Liver (tissue), 9 donors: ENCODE measurements around the gene YBX2. TPM values are rescaled to one million over a fixed set of nuclear protein-coding genes. Genes with fewer than 3 reads are reported as not detected.

Experiments used
- DNase-seq: peaks from one replicate; pipeline ENCODE4 v3.0.0-alpha.2; 2017; ENCODE audit warnings: low spot score
- H3K27ac ChIP-seq, 2 donors: one replicate each; pipeline ENCODE4 v1.7.0; 2013; ENCODE audit warnings: inconsistent platforms in 2 of 2, low read length in 2 of 2, control low read depth in 1 of 2, low read depth in 1 of 2, mild to moderate bottlenecking in 1 of 2
- H3K27me3 ChIP-seq, 4 donors: one replicate each; pipeline versions ENCODE4 v1.6.1 to v1.7.0; 2013; ENCODE audit warnings: low read length in 3 of 4, inconsistent platforms in 1 of 4, mild to moderate bottlenecking in 1 of 4, moderate library complexity in 1 of 4; ENCODE audit not compliant: control insufficient read depth in 4 of 4, insufficient read depth in 4 of 4
- H3K36me3 ChIP-seq, 4 donors: one replicate each; pipeline versions ENCODE4 v1.6.1 to v1.7.0; 2013; ENCODE audit warnings: low read length in 3 of 4, mild to moderate bottlenecking in 3 of 4, low read depth in 1 of 4, moderate library complexity in 1 of 4; ENCODE audit not compliant: control insufficient read depth in 4 of 4, insufficient read depth in 3 of 4
- H3K4me1 ChIP-seq, 4 donors: one replicate each; pipeline versions ENCODE4 v1.6.1 to v1.7.0; 2013; ENCODE audit warnings: low read length in 3 of 4, mild to moderate bottlenecking in 3 of 4, moderate library complexity in 1 of 4; ENCODE audit not compliant: control insufficient read depth in 4 of 4, insufficient read depth in 4 of 4
- H3K4me3 ChIP-seq, 3 donors: one replicate each; pipeline versions ENCODE4 v1.6.1 to v1.7.0; 2013; ENCODE audit warnings: low read length in 3 of 3, control low read depth in 1 of 3, low read depth in 1 of 3, mild to moderate bottlenecking in 1 of 3
- H3K9ac ChIP-seq, 2 donors: one replicate each; pipeline ENCODE4 v1.7.0; 2013; ENCODE audit warnings: low read length in 2 of 2, mild to moderate bottlenecking in 2 of 2, moderate library complexity in 2 of 2, control low read depth in 1 of 2, low read depth in 1 of 2
- H3K9me3 ChIP-seq, 4 donors: one replicate each; pipeline versions ENCODE4 v1.6.1 to v1.7.0; 2013; ENCODE audit warnings: low read length in 3 of 4; ENCODE audit not compliant: control insufficient read depth in 4 of 4
- ATF3 ChIP-seq: IDR thresholded peaks from 2 replicates; pipeline ENCODE4 v1.6.1; 2016; ENCODE audit warnings: antibody characterized with exemption
- CTCF ChIP-seq: fragments of 150-350 bp; IDR thresholded peaks from 2 replicates; pipeline ENCODE4 v1.5.1; 2017; ENCODE audit warnings: improper control_type of control experiment, low read depth, low read length; ENCODE audit not compliant: missing input control
- EGR1 ChIP-seq, 2 donors: IDR thresholded peaks; 2 replicates each; pipeline ENCODE4 v1.6.1; 2016 to 2018; ENCODE audit warnings: antibody characterized with exemption in 2 of 2, low read depth in 2 of 2
- FOXA1 ChIP-seq: IDR thresholded peaks from 2 replicates; pipeline ENCODE4 v1.6.1; 2016; ENCODE audit warnings: antibody characterized with exemption
- FOXA2 ChIP-seq: IDR thresholded peaks from 2 replicates; pipeline ENCODE4 v1.6.1; 2016; ENCODE audit warnings: antibody characterized with exemption
- GABPA ChIP-seq, 2 donors: IDR thresholded peaks in 1 of 2; conservative IDR thresholded peaks in 1 of 2; 2 replicates each; pipeline ENCODE4 v1.6.1; 2016; ENCODE audit warnings: antibody characterized with exemption in 2 of 2, mild to moderate bottlenecking in 1 of 2, moderate library complexity in 1 of 2
- HNF4A ChIP-seq, 2 donors: conservative IDR thresholded peaks; 2 replicates each; pipeline ENCODE4 v1.6.1; 2016; ENCODE audit warnings: antibody characterized with exemption in 2 of 2, mild to moderate bottlenecking in 2 of 2
- HNF4G ChIP-seq: IDR thresholded peaks from 2 replicates; pipeline ENCODE4 v1.6.1; 2016; ENCODE audit warnings: antibody characterized with exemption
- JUND ChIP-seq, 2 donors: IDR thresholded peaks; 2 replicates each; pipeline ENCODE4 v1.6.1; 2016; ENCODE audit warnings: antibody characterized with exemption in 2 of 2
- RAD21 ChIP-seq, 2 donors: IDR thresholded peaks; 2 replicates each; pipeline ENCODE4 v1.6.1; 2016; ENCODE audit warnings: antibody characterized with exemption in 2 of 2, mild to moderate bottlenecking in 2 of 2
- REST ChIP-seq: IDR thresholded peaks from 2 replicates; pipeline ENCODE4 v1.6.1; 2016; ENCODE audit warnings: antibody characterized with exemption, mild to moderate bottlenecking
- RXRA ChIP-seq, 2 donors: IDR thresholded peaks; 2 replicates each; pipeline ENCODE4 v1.6.1; 2017 to 2018; ENCODE audit warnings: antibody characterized with exemption in 2 of 2, mild to moderate bottlenecking in 1 of 2
- SP1 ChIP-seq: IDR thresholded peaks from 2 replicates; pipeline ENCODE4 v1.6.1; 2018; ENCODE audit warnings: antibody characterized with exemption, mild to moderate bottlenecking
- TAF1 ChIP-seq: conservative IDR thresholded peaks from 2 replicates; pipeline ENCODE4 v1.6.1; 2016; ENCODE audit warnings: antibody characterized with exemption, mild to moderate bottlenecking
- YY1 ChIP-seq: IDR thresholded peaks from 2 replicates; pipeline ENCODE4 v1.6.1; 2016; ENCODE audit warnings: antibody characterized with exemption, mild to moderate bottlenecking
- WGBS: extraction: QIAGEN DNeasy Blood & Tissue Kit; methylation state at CpG from one replicate; pipeline ENCODE4 v1.1.7; 2013; 5-methylcytosine and 5-hydroxymethylcytosine counted together
- polyA plus RNA-seq, 2 donors: library from polyadenylated mRNA; stranded (reverse) in 1 of 2; unstranded in 1 of 2; fragments of 200-250 nt in 1 of 2; fragments of >200 nt in 1 of 2; fragmentation: Nextera tagmentation in 1 of 2; extraction: Ambion mirVana in 1 of 2; gene quantifications; one replicate each; pipeline versions ENCODE4 v1.2.1 to v1.2.3, GENCODE V29; 2013 to 2015
- total RNA-seq, 2 donors: library from RNA; depleted of rRNA; stranded (reverse); fragments of >200 nt; gene quantifications; one replicate each; pipeline ENCODE4 v1.2.3, GENCODE V29; 2014
- TF ChIP-seq, protein P1 (sequence below): IDR thresholded peaks from 2 replicates; pipeline ENCODE4 v1.6.1; 2016; ENCODE audit warnings: antibody characterized with exemption
- donor health status: healthy.
- donor health status: healthy.
- donor health status: healthy.
- donor health status: healthy.
- donor health status: healthy.

YBX2 gene
- total and polyA plus RNA-seq, 4 donors, result 0.33 to 0.75 (median 0.57) TPM

GRCh38 chr17:7254511-7254910 is 39.9 kb downstream of the YBX2 start:
- no peaks in the 10 kb centered on the region for H3K27me3 ChIP-seq
- H3K36me3 ChIP-seq, result peaks cover 0 to 15% (median 9%) of the 10 kb centered on the region in 4 donors
- WGBS, result 96% methylated on average over 4 of the region's 4 CpGs
- H3K27ac ChIP-seq, result no peak overlapping the region
- DNase-seq, result no peak
- TF ChIP-seq TAF1 (no peak), JUND (IDR thresholded peaks at IDR 0.05) (no peak), ATF3 (no peak), RAD21 (IDR thresholded peaks at IDR 0.05) (no peak)
- H3K4me1 ChIP-seq, result peaks cover 7 to 43% (median 34%) of the 10 kb centered on the region in 4 donors
- H3K4me3 ChIP-seq, result no peak overlapping the region
- H3K9ac ChIP-seq, result no peak overlapping the region
- H3K9me3 ChIP-seq, result no peaks in the 10 kb centered on the region

- H3K9me3 ChIP-seq, result no peaks in the 10 kb centered on the region
- H3K36me3 ChIP-seq, result peaks cover 0 to 15% (median 9%) of the 10 kb centered on the region in 4 donors
- no peak for DNase-seq
- peak overlapping the region; percentile 56 to 96 (median 95) for H3K4me3 ChIP-seq
- 79% methylated on average over 5 of the region's 5 CpGs for WGBS
- peak overlapping the region; percentile 95 to 100 for H3K27ac ChIP-seq
- peaks cover 7 to 38% (median 30%) of the 10 kb centered on the region in 4 donors for H3K4me1 ChIP-seq
- H3K9ac ChIP-seq, result peak overlapping the region; percentile 49 to 82
- H3K27me3 ChIP-seq, result no peaks in the 10 kb centered on the region
- TF ChIP-seq CTCF (no peak), SP1 (no peak), ATF3 (no peak), GABPA (IDR thresholded peaks at IDR 0.05 in 1 of 2, conservative IDR thresholded peaks at IDR 0.05 in 1 of 2) (no peak), HNF4A (conservative IDR thresholded peaks at IDR 0.05) (no peak), RAD21 (IDR thresholded peaks at IDR 0.05) (no peak), FOXA2 (no peak), EGR1 (IDR thresholded peaks at IDR 0.05; ENCODE audit: low read depth in 2 of 2) (no peak), RXRA (IDR thresholded peaks at IDR 0.05) (no peak), TAF1 (no peak), HNF4G (no peak), FOXA1 (no peak)
- TF ChIP-seq, protein P1, sequence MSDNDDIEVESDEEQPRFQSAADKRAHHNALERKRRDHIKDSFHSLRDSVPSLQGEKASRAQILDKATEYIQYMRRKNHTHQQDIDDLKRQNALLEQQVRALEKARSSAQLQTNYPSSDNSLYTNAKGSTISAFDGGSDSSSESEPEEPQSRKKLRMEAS, result no peak
Measured at GRCh38 chr17:7253082-7253481, 41.4 kb downstream of the YBX2 start.

- WGBS, result 1% methylated on average over 55 of the region's 55 CpGs
- Histone ChIP-seq H3K27ac (peak within 1 kb of the TSS; percentile 95 to 100), H3K9me3 (no peaks in the 10 kb centered on the region), H3K27me3 (no peaks in the 10 kb centered on the region), H3K9ac (peak within 1 kb of the TSS; percentile 92 to 95), H3K36me3 (peaks cover 0 to 15% (median 9%) of the 10 kb centered on the region in 4 donors), H3K4me1 (peaks cover 4 to 33% (median 28%) of the 10 kb centered on the region in 4 donors), H3K4me3 (peak within 1 kb of the TSS; percentile 93 to 96 (median 95))
- peak; percentile 90 for DNase-seq
- TF ChIP-seq RAD21 (IDR thresholded peaks at IDR 0.05) (peak; percentile 28 to 43), YY1 (peak; percentile 85), JUND (IDR thresholded peaks at IDR 0.05) (peak in 1 of 2 donors; percentile 87), CTCF (no peak), GABPA (IDR thresholded peaks at IDR 0.05 in 1 of 2, conservative IDR thresholded peaks at IDR 0.05 in 1 of 2) (no peak), HNF4A (conservative IDR thresholded peaks at IDR 0.05) (peak; percentile 54 to 56), SP1 (peak; percentile 79), EGR1 (IDR thresholded peaks at IDR 0.05; ENCODE audit: low read depth in 2 of 2) (peak; percentile 100), RXRA (IDR thresholded peaks at IDR 0.05) (peak; percentile 75 to 84), FOXA2 (peak; percentile 35), REST (peak; percentile 62)
Measured at GRCh38 chr17:7252176-7253043, 42.0 kb downstream of the YBX2 start, which contains the start of gene ELP5. Gene ELP5, plus strand, starts transcription at chr17:7252215. Its CDS starts 336 bp downstream, at chr17:7252551.
